Measurements from ENCODE around the gene TREH.

Gene TREH

DNA sequence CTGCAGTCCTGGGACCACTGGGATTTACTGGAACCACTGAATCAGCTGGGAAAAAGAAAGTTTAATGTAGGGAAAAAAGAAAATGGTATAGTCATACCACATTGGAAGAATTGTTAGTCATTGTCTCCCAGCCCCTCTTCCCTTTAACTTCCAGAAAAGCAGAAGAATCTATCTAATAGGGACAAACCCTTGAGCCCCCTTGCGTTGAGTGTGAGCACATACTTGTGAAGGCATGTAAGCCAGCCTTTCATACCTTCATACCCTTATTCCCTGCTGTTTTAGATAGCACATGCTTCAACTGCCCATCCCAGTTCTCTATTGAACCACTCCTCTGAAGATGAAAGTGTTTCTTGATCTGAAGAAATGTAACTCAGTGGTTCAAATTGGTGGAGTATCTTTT is 6.6 kb downstream of the TREH start:
- TF ChIP-seq CTCF (conservative IDR thresholded peaks at IDR 0.05; ENCODE audit: low read length) (no peak), EZH2phosphoT487 (IDR thresholded peaks at IDR 0.05; ENCODE audit: borderline replicate concordance) (no peak)
- H3K79me2 ChIP-seq (ENCODE audit: insufficient read depth, low read length): no peaks in the 10 kb centered on the region
- no peaks in the 10 kb centered on the region for H3K9me3 ChIP-seq (ENCODE audit: insufficient read depth, low read depth, low read length)
- no peak overlapping the region for H3K4me3 ChIP-seq (ENCODE audit: low read length, poor library complexity, severe bottlenecking)
- H3K9ac ChIP-seq (ENCODE audit: low read depth, low read length, poor library complexity, severe bottlenecking): no peak overlapping the region
- H3K36me3 ChIP-seq (ENCODE audit: insufficient read depth, low read length): no peaks in the 10 kb centered on the region
- no peaks in the 10 kb centered on the region for H3K9me2 ChIP-seq (replicated peaks; ENCODE audit: low read depth, low read length)
- no peak overlapping the region for H2AFZ ChIP-seq (ENCODE audit: low read length)
- no peaks in the 10 kb centered on the region for H3K27me3 ChIP-seq (ENCODE audit: insufficient read depth, low read length, poor library complexity, severe bottlenecking)
- no peak overlapping the region for H3K4me2 ChIP-seq (ENCODE audit: low read depth, low read length, poor library complexity, severe bottlenecking)
- H3F3A ChIP-seq (ENCODE audit: low read depth): no peaks in the 10 kb centered on the region
- no peaks in the 10 kb centered on the region for H4K20me1 ChIP-seq (ENCODE audit: insufficient read depth, low read length, poor library complexity, severe bottlenecking)
- no peaks in the 10 kb centered on the region for H3K4me1 ChIP-seq (ENCODE audit: insufficient read depth, low read length, poor library complexity, severe bottlenecking)

- Histone ChIP-seq H3F3A (ENCODE audit: low read depth) (no peaks in the 10 kb centered on the region), H3K4me1 (ENCODE audit: insufficient read depth, low read length, poor library complexity, severe bottlenecking) (no peaks in the 10 kb centered on the region), H3K79me2 (ENCODE audit: insufficient read depth, low read length) (no peaks in the 10 kb centered on the region), H3K9me3 (ENCODE audit: insufficient read depth, low read depth, low read length) (no peaks in the 10 kb centered on the region), H3K36me3 (ENCODE audit: insufficient read depth, low read length) (no peaks in the 10 kb centered on the region), H3K4me3 (ENCODE audit: low read length, poor library complexity, severe bottlenecking) (no peak overlapping the region), H3K27me3 (ENCODE audit: insufficient read depth, low read length, poor library complexity, severe bottlenecking) (no peaks in the 10 kb centered on the region), H3K9ac (ENCODE audit: low read depth, low read length, poor library complexity, severe bottlenecking) (no peak overlapping the region), H3K4me2 (ENCODE audit: low read depth, low read length, poor library complexity, severe bottlenecking) (no peak overlapping the region), H4K20me1 (ENCODE audit: insufficient read depth, low read length, poor library complexity, severe bottlenecking) (no peaks in the 10 kb centered on the region), H3K9me2 (replicated peaks; ENCODE audit: low read depth, low read length) (no peaks in the 10 kb centered on the region), H2AFZ (ENCODE audit: low read length) (no peak overlapping the region)
- TF ChIP-seq EZH2phosphoT487 (IDR thresholded peaks at IDR 0.05; ENCODE audit: borderline replicate concordance) (no peak), CTCF (conservative IDR thresholded peaks at IDR 0.05; ENCODE audit: low read length) (no peak)
Observed at GRCh38 chr11:118671254-118671653, 8.2 kb downstream of the TREH start.

DNA sequence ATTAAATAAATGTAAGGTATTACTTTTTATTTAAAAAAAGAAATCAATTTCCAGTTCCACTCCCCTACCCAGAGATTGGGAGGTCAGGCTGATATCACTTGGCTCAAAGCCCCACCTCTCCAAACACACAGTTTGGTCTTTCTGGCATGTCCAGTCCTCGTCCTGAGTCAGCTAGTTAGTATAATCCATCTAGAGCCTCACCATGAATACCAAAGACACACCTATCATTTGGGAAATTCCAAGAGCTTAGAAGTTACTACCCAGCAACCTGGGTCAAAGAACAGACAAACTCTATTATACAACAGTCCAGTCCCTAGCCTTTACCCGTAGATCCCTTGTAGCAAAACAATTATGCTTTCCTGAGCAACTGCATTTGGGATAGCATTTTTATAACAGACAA is 9.4 kb downstream of the TREH start:
- Histone ChIP-seq H3K9me2 (replicated peaks; ENCODE audit: low read depth, low read length) (no peaks in the 10 kb centered on the region), H3K79me2 (ENCODE audit: insufficient read depth, low read length) (no peaks in the 10 kb centered on the region), H3K4me1 (ENCODE audit: insufficient read depth, low read length, poor library complexity, severe bottlenecking) (no peaks in the 10 kb centered on the region), H3K4me3 (ENCODE audit: low read length, poor library complexity, severe bottlenecking) (no peak overlapping the region), H3K36me3 (ENCODE audit: insufficient read depth, low read length) (no peaks in the 10 kb centered on the region), H3K9ac (ENCODE audit: low read depth, low read length, poor library complexity, severe bottlenecking) (no peak overlapping the region), H4K20me1 (ENCODE audit: insufficient read depth, low read length, poor library complexity, severe bottlenecking) (no peaks in the 10 kb centered on the region), H3F3A (ENCODE audit: low read depth) (no peaks in the 10 kb centered on the region), H3K9me3 (ENCODE audit: insufficient read depth, low read depth, low read length) (no peaks in the 10 kb centered on the region), H3K27me3 (ENCODE audit: insufficient read depth, low read length, poor library complexity, severe bottlenecking) (no peaks in the 10 kb centered on the region), H2AFZ (ENCODE audit: low read length) (no peak overlapping the region), H3K4me2 (ENCODE audit: low read depth, low read length, poor library complexity, severe bottlenecking) (no peak overlapping the region)
- TF ChIP-seq EZH2phosphoT487 (IDR thresholded peaks at IDR 0.05; ENCODE audit: borderline replicate concordance) (no peak), CTCF (conservative IDR thresholded peaks at IDR 0.05; ENCODE audit: low read length) (no peak)

All from Loucy (cell line).